PC-9 (cell line): ENCODE measurements around the gene ERC2. TPM values are rescaled to one million over a fixed set of nuclear protein-coding genes. Genes with fewer than 3 reads are reported as not detected.

Experiments
- BruUV-seq: library from RNA; stranded (reverse); fragments of 400-500 nt; replicated peaks from 2 replicates; lab custom pipeline; 2021; lab: Mats Ljungman, UMichigan
- CTCF ChIA-PET: fragments of 300-600 bp; sonication (Branson Sonifier 250); formaldehyde crosslinking; loops from one replicate; lab custom pipeline; 2022; ENCODE audit warnings: antibody characterized with exemption; lab: Charles Lee
- POLR2A ChIA-PET: fragments of 300-600 bp; sonication (Branson Sonifier 250); formaldehyde crosslinking; loops from one replicate; lab custom pipeline; 2022; ENCODE audit warnings: antibody characterized with exemption; ENCODE audit not compliant: unreplicated experiment; lab: Charles Lee
- DNase-seq, 2 experiments: peaks; one replicate each; pipeline versions ENCODE4 v3.0.0 to v3.0.0-alpha.2; 2015 to 2022; ENCODE audit warnings: mixed read lengths in 1 of 2
- H2AFZ ChIP-seq: fragments of 200-600 bp; sonication (generic); 2 replicates; pipeline ENCODE4 v1.8.1; 2017; ENCODE audit warnings: antibody characterized with exemption
- H3F3A ChIP-seq: fragments of 200-600 bp; sonication (generic); 2 replicates; pipeline ENCODE4 v1.8.1; 2017; ENCODE audit warnings: antibody characterized with exemption, mild to moderate bottlenecking, low read depth; ENCODE audit not compliant: insufficient read depth
- H3K27ac ChIP-seq: fragments of 200-600 bp; sonication (generic); 2 replicates; pipeline ENCODE4 v1.6.1; 2016; ENCODE audit warnings: mixed run types
- H3K27me3 ChIP-seq: fragments of 200-600 bp; sonication (generic); 2 replicates; pipeline ENCODE4 v1.6.1; 2016; ENCODE audit warnings: low read depth, mixed run types; ENCODE audit not compliant: insufficient read depth
- H3K36me3 ChIP-seq: fragments of 200-600 bp; sonication (generic); 2 replicates; pipeline ENCODE4 v1.6.1; 2016; ENCODE audit warnings: low read depth, mixed run types
- H3K4me1 ChIP-seq: fragments of 200-600 bp; sonication (generic); replicated peaks from 2 replicates; pipeline ENCODE4 v1.6.1; 2016; ENCODE audit warnings: mixed run types; ENCODE audit not compliant: insufficient read depth
- H3K4me2 ChIP-seq: fragments of 200-600 bp; sonication (generic); 2 replicates; pipeline ENCODE4 v1.6.1; 2017; ENCODE audit warnings: mixed run types
- H3K4me3 ChIP-seq: fragments of 200-600 bp; sonication (generic); 2 replicates; pipeline ENCODE4 v1.6.1; 2016; ENCODE audit warnings: mixed run types
- H3K79me2 ChIP-seq: fragments of 200-600 bp; sonication (generic); 2 replicates; pipeline ENCODE4 v1.6.1; 2017; ENCODE audit warnings: low read depth, mixed run types
- H3K9me2 ChIP-seq: fragments of 200-600 bp; sonication (generic); 2 replicates; pipeline ENCODE4 v1.8.1; 2017; ENCODE audit warnings: mild to moderate bottlenecking; ENCODE audit not compliant: insufficient read depth
- H3K9me3 ChIP-seq: fragments of 200-600 bp; sonication (generic); 2 replicates; pipeline ENCODE4 v1.8.1; 2016; ENCODE audit warnings: low read depth; ENCODE audit not compliant: insufficient read depth
- H4K20me1 ChIP-seq: fragments of 200-600 bp; sonication (generic); 2 replicates; pipeline ENCODE4 v1.8.1; 2017; ENCODE audit not compliant: insufficient read depth
- EZH2 ChIP-seq: fragments of 200-600 bp; sonication (generic); IDR thresholded peaks from 2 replicates; pipeline ENCODE4 v1.8.0; 2017; ENCODE audit warnings: antibody characterized with exemption, low read depth
- intact Hi-C: fragments of 100-400 bp; cut with micrococcal nuclease; formaldehyde crosslinking; loops from one replicate; pipeline ENCODE4 v1.10.0; 2022; ENCODE audit not compliant: unreplicated experiment
- total RNA-seq: library from RNA; stranded (reverse); gene quantifications from 2 replicates; pipeline ENCODE4 v1.2.3, GENCODE V29; 2021
- TF ChIP-seq, protein P1 (sequence below): fragments of 200-600 bp; sonication (generic); conservative IDR thresholded peaks from 2 replicates; pipeline ENCODE4 v1.6.1; 2017; ENCODE audit warnings: mixed run types, antibody characterized with exemption, mild to moderate bottlenecking, moderate library complexity

The ERC2 gene
- total RNA-seq, 1 experiment from 2014 or later: 1.4 TPM

DNA sequence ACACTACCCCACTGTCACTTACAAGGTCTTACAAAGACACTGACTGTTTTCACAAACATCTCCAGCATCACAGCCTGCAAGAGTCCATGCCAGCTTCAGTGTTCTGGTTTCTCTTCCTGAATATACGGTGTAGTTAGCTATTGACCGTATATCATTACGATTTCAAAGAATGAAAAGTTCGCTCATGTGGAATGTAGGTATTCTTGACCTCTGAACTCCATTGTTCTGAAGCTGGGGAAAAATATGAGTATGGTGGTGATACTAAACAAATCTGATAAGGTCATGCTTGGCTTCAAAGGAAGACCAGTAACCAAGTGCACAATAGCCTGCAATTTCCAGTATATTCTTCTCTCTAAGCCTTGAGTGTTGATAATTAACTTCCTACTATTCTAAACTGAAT, 665.5 kb downstream of the ERC2 start:
- no peak for DNase-seq
- intact Hi-C loops: no loop called here
- H3F3A ChIP-seq: no peaks in the 10 kb centered on the region
- H3K27me3 ChIP-seq: no peaks in the 10 kb centered on the region
- H2AFZ ChIP-seq: no peak overlapping the region
- no peaks in the 10 kb centered on the region for H3K9me2 ChIP-seq
- BruUV-seq: no TSS peak
- no peak overlapping the region for H3K4me3 ChIP-seq
- no peaks in the 10 kb centered on the region for H3K36me3 ChIP-seq
- TF ChIP-seq, protein P1, sequence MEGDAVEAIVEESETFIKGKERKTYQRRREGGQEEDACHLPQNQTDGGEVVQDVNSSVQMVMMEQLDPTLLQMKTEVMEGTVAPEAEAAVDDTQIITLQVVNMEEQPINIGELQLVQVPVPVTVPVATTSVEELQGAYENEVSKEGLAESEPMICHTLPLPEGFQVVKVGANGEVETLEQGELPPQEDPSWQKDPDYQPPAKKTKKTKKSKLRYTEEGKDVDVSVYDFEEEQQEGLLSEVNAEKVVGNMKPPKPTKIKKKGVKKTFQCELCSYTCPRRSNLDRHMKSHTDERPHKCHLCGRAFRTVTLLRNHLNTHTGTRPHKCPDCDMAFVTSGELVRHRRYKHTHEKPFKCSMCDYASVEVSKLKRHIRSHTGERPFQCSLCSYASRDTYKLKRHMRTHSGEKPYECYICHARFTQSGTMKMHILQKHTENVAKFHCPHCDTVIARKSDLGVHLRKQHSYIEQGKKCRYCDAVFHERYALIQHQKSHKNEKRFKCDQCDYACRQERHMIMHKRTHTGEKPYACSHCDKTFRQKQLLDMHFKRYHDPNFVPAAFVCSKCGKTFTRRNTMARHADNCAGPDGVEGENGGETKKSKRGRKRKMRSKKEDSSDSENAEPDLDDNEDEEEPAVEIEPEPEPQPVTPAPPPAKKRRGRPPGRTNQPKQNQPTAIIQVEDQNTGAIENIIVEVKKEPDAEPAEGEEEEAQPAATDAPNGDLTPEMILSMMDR: no peak
- no peak for TF ChIP-seq EZH2
- no peaks in the 10 kb centered on the region for H3K4me1 ChIP-seq
- POLR2A ChIA-PET: no interaction called here
- CTCF ChIA-PET: no interaction called here
- H3K79me2 ChIP-seq: no peaks in the 10 kb centered on the region
- no peaks in the 10 kb centered on the region for H3K9me3 ChIP-seq
- no peak overlapping the region for H3K4me2 ChIP-seq
- no peaks in the 10 kb centered on the region for H4K20me1 ChIP-seq
- no peak overlapping the region for H3K27ac ChIP-seq

DNA sequence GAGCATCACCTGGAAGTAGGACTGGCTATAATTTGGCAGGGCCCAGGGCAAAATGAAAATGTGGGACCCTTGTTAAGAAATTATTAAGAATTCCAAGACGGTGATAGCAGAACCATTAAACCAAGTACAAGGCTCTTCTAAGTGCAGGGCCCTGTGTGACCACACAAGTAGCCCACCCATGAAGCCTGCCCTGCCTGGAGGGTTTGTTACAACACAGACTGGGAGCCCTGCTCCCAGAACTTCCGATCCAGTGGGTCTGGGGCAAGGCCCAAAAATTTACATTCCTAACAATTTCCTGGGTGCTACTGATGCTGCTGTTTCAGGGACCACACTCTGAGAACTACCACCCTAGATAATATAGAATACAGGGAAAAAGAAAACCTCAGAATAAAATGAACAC, 666.6 kb downstream of the ERC2 start:
- Histone ChIP-seq H3K4me3 (no peak overlapping the region), H3K9me3 (no peaks in the 10 kb centered on the region), H3K27ac (no peak overlapping the region), H3K79me2 (no peaks in the 10 kb centered on the region), H4K20me1 (no peaks in the 10 kb centered on the region), H3F3A (no peaks in the 10 kb centered on the region), H3K4me2 (no peak overlapping the region), H3K27me3 (no peaks in the 10 kb centered on the region), H2AFZ (no peak overlapping the region), H3K9me2 (no peaks in the 10 kb centered on the region), H3K4me1 (no peaks in the 10 kb centered on the region), H3K36me3 (no peaks in the 10 kb centered on the region)
- intact Hi-C loops: no loop called here
- DNase-seq: no peak
- TF ChIP-seq EZH2: no peak
- TF ChIP-seq, protein P1: no peak
- ChIA-PET POLR2A (no interaction called here), CTCF (no interaction called here)
- BruUV-seq: no TSS peak

DNA sequence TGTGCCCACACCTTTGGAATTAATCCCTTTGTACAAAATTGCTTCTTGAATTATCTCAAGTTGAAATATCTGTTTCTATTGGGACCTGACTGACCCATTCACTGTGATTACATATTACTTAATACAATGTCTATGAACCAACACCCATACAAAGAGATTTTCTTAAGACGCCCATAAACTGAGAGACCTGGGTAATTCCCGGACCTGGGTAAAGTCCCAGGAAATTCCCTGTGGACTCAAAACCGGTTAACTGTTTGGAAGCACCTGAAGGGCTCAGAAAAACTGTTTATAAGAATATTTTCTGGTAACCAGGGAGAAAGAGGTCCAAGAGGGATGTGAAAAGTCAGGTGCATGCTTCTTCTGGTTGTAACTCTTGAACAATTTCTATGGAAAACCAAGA, 667.2 kb downstream of the ERC2 start:
- no peaks in the 10 kb centered on the region for H3K36me3 ChIP-seq
- TF ChIP-seq, protein P1: no peak
- no peak for TF ChIP-seq EZH2
- no TSS peak for BruUV-seq

More for the DNA sequence above, 667.2 kb downstream of the ERC2 start:
- intact Hi-C loops: no loop called here
- no peaks in the 10 kb centered on the region for H3F3A ChIP-seq
- H2AFZ ChIP-seq: no peak overlapping the region
- H3K27me3 ChIP-seq: no peaks in the 10 kb centered on the region
- H3K79me2 ChIP-seq: no peaks in the 10 kb centered on the region
- H3K9me2 ChIP-seq: no peaks in the 10 kb centered on the region
- no peaks in the 10 kb centered on the region for H3K9me3 ChIP-seq
- no peak overlapping the region for H3K27ac ChIP-seq
- H3K4me1 ChIP-seq: 0 out of 2 replicates have a peak, but pooled peaks cover 4% of the 10 kb centered on the region
- no peak for DNase-seq
- H3K4me2 ChIP-seq: no peak overlapping the region
- ChIA-PET POLR2A (no interaction called here), CTCF (no interaction called here)
- H3K4me3 ChIP-seq: no peak overlapping the region
- no peaks in the 10 kb centered on the region for H4K20me1 ChIP-seq
